Measurements from ENCODE around the gene NRF1.

NRF1 gene

GRCh38 chr7:129678606-129679005, 67.1 kb downstream of the NRF1 start:
- no peak for DNase-seq (ENCODE audit: low read depth in 2 of 2, low spot score in 1 of 2)

- no peak for DNase-seq (ENCODE audit: low read depth in 2 of 2, low spot score in 1 of 2)
Observed at GRCh38 chr7:129680400-129680799, 68.9 kb downstream of the NRF1 start.

- DNase-seq (ENCODE audit: low read depth in 2 of 2, low spot score in 1 of 2) = no peak
Observed at GRCh38 chr7:129684777-129685176, 73.3 kb downstream of the NRF1 start.

- DNase-seq (ENCODE audit: low read depth in 2 of 2, low spot score in 1 of 2) = no peak
Observed at GRCh38 chr7:129686063-129686462, 74.5 kb downstream of the NRF1 start.

GRCh38 chr7:129688503-129689222, 77.1 kb downstream of the NRF1 start:
- no peak for DNase-seq (ENCODE audit: low read depth in 2 of 2, low spot score in 1 of 2)

- DNase-seq (ENCODE audit: low read depth in 2 of 2, low spot score in 1 of 2) = no peak
Observed at GRCh38 chr7:129689995-129690581, 78.6 kb downstream of the NRF1 start.

- no peak for DNase-seq (ENCODE audit: low read depth in 2 of 2, low spot score in 1 of 2)
Observed at GRCh38 chr7:129690701-129691100, 79.2 kb downstream of the NRF1 start.

- DNase-seq (ENCODE audit: low read depth in 2 of 2, low spot score in 1 of 2) = no peak
Observed at GRCh38 chr7:129698516-129699418, 87.2 kb downstream of the NRF1 start.

- no peak for DNase-seq (ENCODE audit: low read depth in 2 of 2, low spot score in 1 of 2)
Observed at GRCh38 chr7:129702316-129702715, 90.8 kb downstream of the NRF1 start.

- DNase-seq (ENCODE audit: low read depth in 2 of 2, low spot score in 1 of 2) = no peak
Observed at GRCh38 chr7:129702761-129703338, 91.3 kb downstream of the NRF1 start.

- no peak for DNase-seq (ENCODE audit: low read depth in 2 of 2, low spot score in 1 of 2)
Observed at GRCh38 chr7:129703751-129704150, 92.2 kb downstream of the NRF1 start.

- DNase-seq (ENCODE audit: low read depth in 2 of 2, low spot score in 1 of 2) = no peak
Observed at GRCh38 chr7:129707910-129708499, 96.5 kb downstream of the NRF1 start.

GRCh38 chr7:129713544-129713943, 102.0 kb downstream of the NRF1 start:
- DNase-seq (ENCODE audit: low read depth in 2 of 2, low spot score in 1 of 2) = no peak

- no peak for DNase-seq (ENCODE audit: low read depth in 2 of 2, low spot score in 1 of 2)
Observed at GRCh38 chr7:129714514-129715063, 103.1 kb downstream of the NRF1 start.

- DNase-seq (ENCODE audit: low read depth in 2 of 2, low spot score in 1 of 2) = no peak
Observed at GRCh38 chr7:129719980-129720732, 108.6 kb downstream of the NRF1 start.

- DNase-seq (ENCODE audit: low read depth in 2 of 2, low spot score in 1 of 2) = no peak
Observed at GRCh38 chr7:129721068-129721467, 109.5 kb downstream of the NRF1 start.

GRCh38 chr7:129723679-129724078, 112.2 kb downstream of the NRF1 start:
- DNase-seq (ENCODE audit: low read depth in 2 of 2, low spot score in 1 of 2) = no peak

GRCh38 chr7:129724796-129725195, 113.3 kb downstream of the NRF1 start:
- no peak for DNase-seq (ENCODE audit: low read depth in 2 of 2, low spot score in 1 of 2)

GRCh38 chr7:129728875-129729467, 117.5 kb downstream of the NRF1 start:
- no peak for DNase-seq (ENCODE audit: low read depth in 2 of 2, low spot score in 1 of 2)

GRCh38 chr7:129729511-129729910, 118.0 kb downstream of the NRF1 start:
- DNase-seq (ENCODE audit: low read depth in 2 of 2, low spot score in 1 of 2) = no peak

Data from stimulated activated CD8-positive, alpha-beta memory T cell treated with anti-CD3 and anti-CD28 coated beads, Interleukin-4, amount 100 ng/mL, for 1 hour (primary cell).